Hepatic stellate cell (primary cell): Measurements from ENCODE around the gene SLC27A4.
"Not testable (repeated sequence)": the region's sequence is repeated elsewhere in the genome, so short reads cannot be mapped to it uniquely, and the experiment has no call there.

Source experiments
- DNase-seq: peaks from one replicate; pipeline ENCODE4 v3.0.0; 2011; ENCODE audit warnings: low spot score

SLC27A4 gene

GRCh38 chr9:128324401-128324800 is 15.9 kb upstream of the SLC27A4 start:
- DNase-seq: no peak

- no peak for DNase-seq
These were observed 14.7 kb upstream of the SLC27A4 start for GRCh38 chr9:128325629-128326028.

GRCh38 chr9:128333451-128333869 is 6.9 kb upstream of the SLC27A4 start:
- DNase-seq: no peak

DNA sequence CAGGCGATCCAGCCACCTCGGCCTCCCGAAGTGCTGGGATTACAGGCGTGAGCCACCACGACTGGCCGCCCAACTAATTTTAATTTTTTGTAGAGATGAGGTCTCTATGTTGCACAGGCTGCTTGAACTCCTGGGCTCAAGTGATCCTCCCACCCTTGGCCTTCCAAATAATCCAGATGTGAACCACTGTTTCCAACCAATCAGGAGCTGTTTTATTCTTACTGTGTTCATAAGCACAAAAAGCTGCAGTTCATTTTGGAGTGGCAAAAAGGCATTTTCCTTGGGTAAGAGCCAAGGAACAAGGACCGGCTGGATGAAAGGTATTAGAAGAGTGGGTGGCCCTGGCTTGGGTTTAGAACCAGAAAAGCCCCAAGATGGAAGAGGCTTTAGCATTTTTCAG is 5.2 kb upstream of the SLC27A4 start:
- DNase-seq: no peak

GRCh38 chr9:128335914-128336313 is 4.4 kb upstream of the SLC27A4 start:
- no peak for DNase-seq

- DNase-seq: no peak
These were observed 2.4 kb upstream of the SLC27A4 start for GRCh38 chr9:128337936-128338335.

DNA sequence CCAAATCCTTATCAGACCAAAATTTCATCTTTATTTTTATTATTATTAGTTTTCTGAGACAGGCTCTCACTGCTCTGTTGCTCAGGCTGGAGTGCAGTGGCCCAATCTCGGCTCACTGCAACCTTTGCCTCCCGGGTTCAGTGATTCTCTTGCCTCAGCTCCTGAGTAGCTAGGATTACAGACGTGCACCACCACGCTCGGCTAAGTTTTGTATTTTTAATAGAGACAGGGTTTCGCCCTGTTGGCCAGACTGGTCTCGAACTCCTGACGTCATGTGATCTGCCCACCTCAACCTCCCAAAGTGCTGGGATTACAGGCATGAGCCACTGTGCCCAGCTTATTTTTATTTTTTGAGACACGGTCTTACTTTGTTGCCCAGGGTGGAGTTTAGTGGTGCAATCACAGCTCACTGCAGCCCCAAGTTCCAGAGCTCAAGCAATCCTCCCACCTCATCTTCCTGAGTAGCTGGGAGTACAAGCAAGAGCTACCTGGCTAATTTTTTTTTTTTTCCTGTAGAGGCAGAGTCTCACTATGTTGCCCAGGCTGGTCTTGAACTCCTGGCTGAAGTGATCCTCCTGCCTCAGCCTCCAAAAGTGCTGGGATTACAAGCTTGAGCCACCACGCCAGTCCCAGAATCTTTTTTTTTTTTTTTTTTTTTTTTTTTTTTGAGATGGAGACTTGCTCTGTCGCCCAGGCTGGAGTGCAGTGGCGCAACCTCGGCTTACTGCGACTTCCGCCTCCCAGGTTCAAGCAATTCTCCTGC is 1.3 kb upstream of the SLC27A4 start:
- not testable (repeated sequence) for DNase-seq

GRCh38 chr9:128340691-128341434 is 536 bp downstream of the SLC27A4 start:
- peak; percentile 23 for DNase-seq

DNA sequence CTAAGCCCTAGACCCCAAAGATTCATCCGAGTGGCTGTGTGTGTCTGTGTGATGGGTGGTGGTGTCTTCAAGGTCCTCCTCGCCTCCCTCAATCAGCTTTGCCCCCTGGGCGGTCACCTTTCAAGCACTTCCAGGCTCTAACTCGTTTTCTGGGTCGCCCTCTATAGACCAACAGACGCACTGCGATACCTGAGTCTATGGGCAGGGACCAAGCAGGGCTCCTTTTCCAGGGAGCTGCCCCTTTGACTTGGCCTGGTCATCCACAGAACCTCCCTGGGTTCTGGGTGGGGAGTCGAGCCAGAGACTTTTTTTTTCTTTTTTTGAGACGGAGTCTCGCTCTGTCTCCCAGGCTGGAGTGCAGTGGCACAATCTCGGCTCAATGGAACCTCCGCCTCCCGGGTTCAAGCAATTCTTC is 1.1 kb downstream of the SLC27A4 start:
- DNase-seq: peak; percentile 82

GRCh38 chr9:128342971-128343680 is 2.8 kb downstream of the SLC27A4 start:
- no peak for DNase-seq

DNA sequence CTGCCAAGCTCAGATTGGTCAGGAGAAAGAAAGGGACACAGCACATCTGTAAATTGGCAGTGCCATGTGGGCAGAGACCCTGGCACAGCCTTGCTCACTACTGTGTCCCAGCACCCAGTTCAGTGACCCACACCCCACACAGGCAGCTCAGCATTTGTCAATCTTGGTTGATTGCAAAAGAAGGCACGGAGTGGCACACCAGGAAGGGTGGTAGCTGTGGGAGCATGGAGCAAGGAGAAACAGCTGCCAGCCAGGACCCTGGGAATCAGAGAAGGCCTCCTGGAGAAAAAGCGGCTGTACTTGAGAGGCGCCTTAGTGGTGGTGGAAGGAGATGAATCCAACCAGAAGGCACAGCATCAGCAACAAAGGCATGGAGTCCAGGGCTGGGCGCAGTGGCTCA is 3.5 kb downstream of the SLC27A4 start:
- DNase-seq: no peak

DNA sequence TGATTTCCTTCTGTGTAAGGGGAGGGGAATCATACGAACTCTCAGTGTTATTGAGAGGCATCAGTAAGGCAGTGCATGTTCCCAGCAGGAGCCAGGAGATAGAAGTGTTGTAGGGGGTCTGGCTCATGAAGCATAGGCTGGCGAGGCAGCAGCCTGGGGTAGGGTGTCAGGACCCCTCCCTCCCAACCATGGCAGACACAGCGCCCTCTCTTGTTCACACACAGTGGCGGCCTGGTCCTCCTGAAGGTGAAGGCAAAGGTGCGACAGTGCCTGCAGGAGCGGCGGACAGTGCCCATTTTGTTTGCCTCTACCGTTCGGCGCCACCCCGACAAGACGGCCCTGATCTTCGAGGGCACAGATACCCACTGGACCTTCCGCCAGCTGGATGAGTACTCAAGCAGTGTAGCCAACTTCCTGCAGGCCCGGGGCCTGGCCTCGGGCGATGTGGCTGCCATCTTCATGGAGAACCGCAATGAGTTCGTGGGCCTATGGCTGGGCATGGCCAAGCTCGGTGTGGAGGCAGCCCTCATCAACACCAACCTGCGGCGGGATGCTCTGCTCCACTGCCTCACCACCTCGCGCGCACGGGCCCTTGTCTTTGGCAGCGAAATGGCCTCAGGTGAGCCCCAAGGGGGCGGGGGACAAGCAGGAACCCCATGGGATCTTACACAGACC is 4.7 kb downstream of the SLC27A4 start:
- DNase-seq: no peak

DNA sequence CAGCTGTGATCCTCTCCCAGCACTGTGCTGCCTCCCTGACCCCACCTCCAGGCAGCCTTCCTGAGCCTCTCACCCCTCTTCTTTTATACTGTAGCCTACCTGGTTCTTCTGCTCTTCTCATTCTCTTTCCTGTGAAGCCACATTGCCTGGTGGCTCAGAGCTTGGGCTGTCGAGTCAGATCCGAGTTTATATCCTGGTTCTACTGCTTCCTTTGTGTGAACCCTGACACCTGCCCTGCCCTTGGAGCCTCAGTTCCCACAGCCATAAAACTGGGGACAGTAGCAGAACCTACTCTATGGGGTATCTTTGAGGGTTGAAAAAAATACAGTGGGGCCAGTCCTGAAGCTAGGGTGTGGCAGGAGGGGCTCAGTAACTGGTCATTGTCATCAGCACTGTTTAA is 8.8 kb downstream of the SLC27A4 start:
- no peak for DNase-seq

DNA sequence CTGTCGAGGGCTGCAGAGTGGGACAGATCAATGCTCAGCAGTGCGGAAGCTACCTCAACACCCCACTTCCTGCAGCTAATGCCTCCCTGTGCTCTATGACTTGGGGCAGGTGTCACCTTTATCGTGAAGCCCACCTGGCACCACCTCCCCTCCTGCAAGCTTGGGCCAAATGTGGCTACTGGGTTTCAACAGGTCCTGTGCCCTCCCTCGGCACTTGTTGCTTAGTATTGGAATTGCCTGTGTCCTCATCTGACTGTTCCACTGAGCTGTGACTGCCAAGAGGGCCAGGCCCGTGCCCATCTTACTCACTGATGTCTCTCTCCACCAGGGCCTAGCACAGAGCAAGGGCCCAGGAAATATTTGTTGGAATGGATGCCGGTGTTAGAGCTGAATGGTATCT is 9.4 kb downstream of the SLC27A4 start:
- DNase-seq: no peak

DNA sequence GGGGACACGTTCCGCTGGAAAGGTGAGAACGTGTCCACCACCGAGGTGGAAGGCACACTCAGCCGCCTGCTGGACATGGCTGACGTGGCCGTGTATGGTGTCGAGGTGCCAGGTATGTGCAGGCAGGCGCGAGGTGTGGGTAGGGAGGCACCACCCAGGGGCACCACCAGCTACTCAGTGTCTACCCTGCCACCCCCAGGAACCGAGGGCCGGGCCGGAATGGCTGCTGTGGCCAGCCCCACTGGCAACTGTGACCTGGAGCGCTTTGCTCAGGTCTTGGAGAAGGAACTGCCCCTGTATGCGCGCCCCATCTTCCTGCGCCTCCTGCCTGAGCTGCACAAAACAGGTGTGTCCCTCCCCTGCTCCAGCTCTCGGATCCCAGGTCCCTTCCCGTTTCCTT is 15.1 kb downstream of the SLC27A4 start:
- DNase-seq: no peak

- no peak for DNase-seq
These were observed 17.8 kb downstream of the SLC27A4 start for GRCh38 chr9:128358090-128358489.

DNA sequence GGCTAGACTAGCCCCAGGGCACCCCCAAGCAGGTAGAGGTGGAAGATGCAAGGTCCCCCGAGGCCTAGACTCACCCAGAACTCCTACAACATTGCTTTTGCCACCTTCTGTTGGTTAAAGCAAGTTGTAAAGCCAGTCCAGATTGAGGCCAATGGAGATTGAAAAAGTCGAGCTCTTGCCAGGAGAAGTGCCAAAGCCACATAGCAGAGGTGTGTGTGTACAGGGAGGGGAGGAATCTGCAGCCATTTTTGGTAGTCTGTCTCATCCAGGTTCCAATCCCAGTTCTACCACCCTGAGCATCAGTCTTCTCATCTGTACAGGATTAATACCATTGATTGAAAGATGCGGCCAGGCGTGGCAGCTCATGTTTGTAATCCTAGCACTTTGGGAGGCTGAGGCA is 18.5 kb downstream of the SLC27A4 start:
- DNase-seq: no peak

DNA sequence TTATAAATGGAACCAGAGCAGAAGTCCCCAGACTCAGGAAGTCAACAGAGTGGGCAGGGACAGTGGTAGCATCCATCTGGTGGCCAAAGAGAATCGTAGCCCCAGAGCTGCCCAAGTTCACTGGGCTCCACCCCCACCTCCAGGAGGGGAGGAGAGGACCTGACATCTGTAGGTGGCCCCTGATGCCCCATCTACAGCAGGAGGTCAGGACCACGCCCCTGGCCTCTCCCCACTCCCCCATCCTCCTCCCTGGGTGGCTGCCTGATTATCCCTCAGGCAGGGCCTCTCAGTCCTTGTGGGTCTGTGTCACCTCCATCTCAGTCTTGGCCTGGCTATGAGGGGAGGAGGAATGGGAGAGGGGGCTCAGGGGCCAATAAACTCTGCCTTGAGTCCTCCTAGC is 20.5 kb downstream of the SLC27A4 start:
- DNase-seq: no peak

DNA sequence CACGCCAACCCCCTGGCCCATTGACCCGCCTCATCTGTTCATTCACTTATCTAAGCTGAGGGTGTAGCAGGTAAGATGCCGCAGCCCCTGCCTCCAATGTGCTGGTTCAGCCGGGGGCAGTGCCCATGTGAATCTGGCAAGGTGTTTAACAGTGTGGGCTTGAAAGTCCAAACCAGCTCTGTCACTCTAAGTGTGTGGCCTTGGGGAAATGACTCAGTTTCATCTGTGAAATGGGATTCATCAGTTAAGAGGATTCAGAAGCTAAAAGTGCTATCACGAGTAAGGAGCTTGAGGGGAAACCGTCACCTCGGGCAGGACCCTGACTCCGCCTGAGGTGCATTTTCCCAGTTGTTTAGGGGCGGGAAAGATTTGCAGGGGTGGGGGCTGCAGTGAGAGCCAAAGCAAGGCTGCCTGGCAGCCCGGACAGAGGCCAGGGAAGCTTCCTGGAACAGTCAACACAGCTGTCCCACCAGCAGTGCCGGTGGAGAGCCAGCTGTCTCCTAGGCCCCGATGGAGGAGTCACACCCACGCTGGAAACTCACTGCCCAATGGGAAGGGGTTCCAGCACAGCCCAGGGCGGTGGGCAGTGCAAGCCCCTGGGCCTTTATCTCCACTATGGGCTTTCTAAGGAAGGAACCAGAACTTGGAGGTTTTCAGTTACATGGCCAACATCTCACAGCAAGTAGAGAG is 21.1 kb downstream of the SLC27A4 start:
- DNase-seq: no peak

GRCh38 chr9:128361986-128362646 is 21.8 kb downstream of the SLC27A4 start:
- peak; percentile 92 for DNase-seq

DNA sequence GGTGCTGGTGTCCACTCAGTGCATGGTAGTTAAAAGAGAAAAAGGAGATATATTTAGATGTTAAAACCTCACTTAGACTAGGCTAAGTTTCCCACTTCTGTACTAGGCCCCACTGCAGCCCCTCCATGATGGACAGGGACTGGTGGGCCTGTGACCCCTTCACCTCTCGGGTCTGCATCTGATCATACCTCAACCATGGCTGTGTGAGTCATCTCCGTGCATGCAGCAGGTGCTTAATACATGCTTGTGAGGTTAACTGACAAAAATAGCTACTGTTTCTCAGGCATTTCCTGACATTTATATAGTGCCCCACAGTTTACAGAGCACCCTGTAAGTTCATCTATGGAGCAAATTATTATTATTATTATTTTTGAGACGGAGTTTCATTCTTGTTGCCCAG is 22.4 kb downstream of the SLC27A4 start:
- DNase-seq: no peak
